AG04449 (cell line): ENCODE results near the gene AMOTL2.

Experiments
- CTCF ChIA-PET: fragments of 350-600 bp; formaldehyde crosslinking; extraction: SDS; loops from one replicate; lab custom pipeline; 2021; ENCODE audit warnings: antibody characterized with exemption; lab: Yijun Ruan, JAX
- POLR2A ChIA-PET: fragments of 400-600, 350-600 bp; formaldehyde crosslinking; extraction: SDS; loops from one replicate; lab custom pipeline; 2020; ENCODE audit warnings: antibody characterized with exemption, inconsistent platforms; lab: Yijun Ruan, JAX
- DNase-seq: peaks from one replicate; pipeline ENCODE4 v3.0.0-alpha.2; 2010; ENCODE audit warnings: low read depth, low spot score
- H3K4me3 ChIP-seq: 2 replicates; pipeline ENCODE4 v1.5.1; 2011; ENCODE audit warnings: low read depth, mild to moderate bottlenecking, control low read depth, low read length
- TF ChIP-seq, protein P1 (sequence below): IDR thresholded peaks from one replicate; pipeline ENCODE4 v1.5.1; 2011; ENCODE audit warnings: mild to moderate bottlenecking, moderate library complexity, low read length, control low read depth, inconsistent platforms; ENCODE audit not compliant: insufficient read depth; ENCODE audit errors: missing control alignments

AMOTL2 gene

GRCh38 chr3:134384963-134385362, 10.7 kb upstream of the AMOTL2 start:
- H3K4me3 ChIP-seq = no peak overlapping the region
- POLR2A ChIA-PET = interaction anchor here (1.9 kb wide), 1 partner anchor 10 kb away, joined by 4 read pairs; no protein-coding TSS in a partner anchor
- DNase-seq = no peak
- CTCF ChIA-PET = interaction anchor here (0.7 to 2.2 kb wide), 4 partner anchors 10 to 97 kb away, joined by 3 to 8 read pairs (median 4); partner anchors contain the start of gene AMOTL2
- TF ChIP-seq, protein P1, sequence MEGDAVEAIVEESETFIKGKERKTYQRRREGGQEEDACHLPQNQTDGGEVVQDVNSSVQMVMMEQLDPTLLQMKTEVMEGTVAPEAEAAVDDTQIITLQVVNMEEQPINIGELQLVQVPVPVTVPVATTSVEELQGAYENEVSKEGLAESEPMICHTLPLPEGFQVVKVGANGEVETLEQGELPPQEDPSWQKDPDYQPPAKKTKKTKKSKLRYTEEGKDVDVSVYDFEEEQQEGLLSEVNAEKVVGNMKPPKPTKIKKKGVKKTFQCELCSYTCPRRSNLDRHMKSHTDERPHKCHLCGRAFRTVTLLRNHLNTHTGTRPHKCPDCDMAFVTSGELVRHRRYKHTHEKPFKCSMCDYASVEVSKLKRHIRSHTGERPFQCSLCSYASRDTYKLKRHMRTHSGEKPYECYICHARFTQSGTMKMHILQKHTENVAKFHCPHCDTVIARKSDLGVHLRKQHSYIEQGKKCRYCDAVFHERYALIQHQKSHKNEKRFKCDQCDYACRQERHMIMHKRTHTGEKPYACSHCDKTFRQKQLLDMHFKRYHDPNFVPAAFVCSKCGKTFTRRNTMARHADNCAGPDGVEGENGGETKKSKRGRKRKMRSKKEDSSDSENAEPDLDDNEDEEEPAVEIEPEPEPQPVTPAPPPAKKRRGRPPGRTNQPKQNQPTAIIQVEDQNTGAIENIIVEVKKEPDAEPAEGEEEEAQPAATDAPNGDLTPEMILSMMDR = no peak

- no peak for DNase-seq
- TF ChIP-seq, protein P1 = no peak
- ChIA-PET POLR2A (interaction anchor here (0.6 kb wide), 1 partner anchor 71 kb away, joined by 3 read pairs; no protein-coding TSS in a partner anchor), CTCF (interaction anchor here (0.9 to 1.1 kb wide), 3 partner anchors 10 to 74 kb away, joined by 3 to 5 read pairs (median 3); no protein-coding TSS in a partner anchor)
- no peak overlapping the region for H3K4me3 ChIP-seq
Observed at GRCh38 chr3:134381831-134382442, 7.7 kb upstream of the AMOTL2 start.

DNA sequence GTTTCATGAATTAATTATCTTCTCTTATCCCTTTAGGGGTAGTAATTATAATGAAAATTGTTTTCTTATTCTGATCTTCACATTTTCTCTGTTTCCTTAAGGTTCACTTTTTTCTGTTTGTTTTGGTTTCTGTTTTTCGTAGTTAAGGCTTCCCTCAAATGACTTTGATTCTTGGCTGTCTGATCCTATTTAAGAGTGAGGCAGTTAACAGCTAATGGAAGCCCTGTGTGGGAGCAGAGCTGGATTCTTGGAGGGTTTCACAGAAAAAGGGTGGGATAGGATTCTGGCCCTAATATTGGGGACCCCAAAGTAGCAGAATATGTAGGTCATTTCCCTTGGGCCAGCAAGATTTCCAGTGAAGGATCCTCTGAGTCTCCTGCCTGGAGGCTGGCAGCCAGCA, 6.8 kb upstream of the AMOTL2 start:
- TF ChIP-seq, protein P1 = no peak
- no peak overlapping the region for H3K4me3 ChIP-seq
- ChIA-PET POLR2A (interaction anchor here (0.6 kb wide), 1 partner anchor 70 kb away, joined by 3 read pairs; no protein-coding TSS in a partner anchor), CTCF (interaction anchor here (1.0 to 2.0 kb wide), 6 partner anchors 10 to 94 kb away, joined by 3 to 9 read pairs (median 3); no protein-coding TSS in a partner anchor)
- DNase-seq = no peak

- no peak overlapping the region for H3K4me3 ChIP-seq
- POLR2A ChIA-PET = no interaction called here
- CTCF ChIA-PET = interaction anchor here (1.1 to 2.0 kb wide), 4 partner anchors 9 to 95 kb away, joined by 3 to 9 read pairs (median 3); no protein-coding TSS in a partner anchor
- no peak for DNase-seq
- TF ChIP-seq, protein P1 = no peak
Observed at GRCh38 chr3:134380249-134380648, 6.0 kb upstream of the AMOTL2 start.

DNA sequence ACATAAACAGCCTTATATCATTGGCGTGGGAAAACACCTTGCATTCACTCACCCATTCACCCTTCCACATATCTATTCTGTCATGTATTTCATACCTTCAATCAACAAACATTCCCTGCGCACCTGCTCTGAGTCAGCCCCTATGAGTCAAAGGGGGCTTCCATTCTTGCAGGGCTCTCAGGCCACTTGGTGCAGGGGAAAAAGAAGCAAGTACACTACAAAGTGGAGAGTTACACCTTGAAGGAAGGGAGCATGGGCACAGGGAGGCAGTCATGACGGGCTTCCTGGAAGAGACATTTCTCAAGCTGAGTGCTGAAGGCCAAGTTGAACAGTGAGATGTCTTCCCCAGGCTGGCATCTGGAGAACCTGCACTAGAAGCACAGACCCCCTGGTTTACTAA, 4.6 kb upstream of the AMOTL2 start:
- DNase-seq = no peak
- no peak overlapping the region for H3K4me3 ChIP-seq
- POLR2A ChIA-PET = no interaction called here
- TF ChIP-seq, protein P1 = no peak
- CTCF ChIA-PET = interaction anchor here (1.0 to 1.2 kb wide), 2 partner anchors 94 to 101 kb away, joined by 3 to 4 read pairs; no protein-coding TSS in a partner anchor

DNA sequence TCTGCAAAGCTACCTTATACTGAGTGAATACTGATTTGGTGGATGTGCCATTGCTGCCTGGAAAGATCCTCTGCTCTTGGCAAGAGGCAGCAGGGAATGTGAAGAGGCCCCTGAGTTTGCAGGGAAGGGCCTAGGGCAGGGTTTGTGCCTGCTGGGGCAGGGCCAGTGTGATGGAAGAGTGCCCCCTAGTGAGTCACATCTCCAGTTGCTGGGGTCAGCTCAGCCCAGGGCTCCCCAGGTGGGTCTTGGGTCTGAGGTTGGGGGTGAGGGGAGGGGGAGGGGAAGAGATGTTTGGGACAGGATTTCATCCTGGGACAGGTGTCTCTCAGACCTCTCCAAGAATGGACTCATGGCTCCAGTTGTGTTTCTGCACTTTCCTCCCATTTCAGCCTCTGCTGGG, 4.1 kb upstream of the AMOTL2 start:
- CTCF ChIA-PET = interaction anchor here (0.6 to 1.8 kb wide), 7 partner anchors 9 to 102 kb away, joined by 3 to 8 read pairs (median 4); no protein-coding TSS in a partner anchor
- TF ChIP-seq, protein P1 = no peak
- no peak for DNase-seq
- POLR2A ChIA-PET = no interaction called here
- H3K4me3 ChIP-seq = no peak overlapping the region
